Immature natural killer cell (primary cell): ENCODE measurements around the gene RNU5B-1. TPM values are rescaled to one million over a fixed set of nuclear protein-coding genes. Genes with fewer than 3 reads are reported as not detected.

Experiments
- DNase-seq, 3 donors: peaks; one replicate each; pipeline ENCODE4 v3.0.0; 2022; ENCODE audit warnings: mixed read lengths in 1 of 3
- H3K27ac Mint-ChIP-seq, 6 donors: one replicate each; pipeline ENCODE4 v1.8.0; 2020; ENCODE audit warnings: mixed read lengths in 6 of 6, mild to moderate bottlenecking in 5 of 6, inconsistent platforms in 4 of 6, moderate library complexity in 3 of 6
- H3K27me3 Mint-ChIP-seq, 3 donors: one replicate each; pipeline ENCODE4 v1.8.0; 2020 to 2021; ENCODE audit warnings: low read depth in 3 of 3, mild to moderate bottlenecking in 3 of 3, mixed read lengths in 3 of 3, moderate library complexity in 3 of 3, inconsistent platforms in 1 of 3
- H3K36me3 Mint-ChIP-seq, 3 donors: one replicate each; pipeline ENCODE4 v1.8.0; 2020; ENCODE audit warnings: mixed read lengths in 3 of 3, inconsistent platforms in 2 of 3, mild to moderate bottlenecking in 2 of 3
- H3K4me1 Mint-ChIP-seq, 2 donors: one replicate each; pipeline ENCODE4 v1.8.0; 2020; ENCODE audit warnings: inconsistent platforms in 2 of 2, mild to moderate bottlenecking in 2 of 2, mixed read lengths in 2 of 2, moderate library complexity in 1 of 2
- H3K4me3 Mint-ChIP-seq, 5 donors: one replicate each; pipeline ENCODE4 v1.8.0; 2020; ENCODE audit warnings: mild to moderate bottlenecking in 5 of 5, mixed read lengths in 5 of 5, inconsistent platforms in 3 of 5, moderate library complexity in 3 of 5
- H3K9me3 Mint-ChIP-seq, 6 donors: one replicate each; pipeline ENCODE4 v1.8.0; 2020; ENCODE audit warnings: mild to moderate bottlenecking in 6 of 6, mixed read lengths in 6 of 6, inconsistent platforms in 4 of 6, moderate library complexity in 3 of 6
- polyA plus RNA-seq, 3 donors: library from polyadenylated mRNA; unstranded; fragments of 300-500 nt; fragmentation: Illumina TruSeq; gene quantifications; one replicate each; pipeline ENCODE4 v1.2.3, GENCODE V29; 2021

RNU5B-1 gene
- polyA plus RNA-seq, 3 donors from 2014 or later, result not detected

- Mint-ChIP-seq H3K36me3 (no peaks in the 10 kb centered on the region), H3K27me3 (no peaks in the 10 kb centered on the region), H3K9me3 (no peaks in the 10 kb centered on the region), H3K4me1 (no peaks in the 10 kb centered on the region), H3K4me3 (no peak overlapping the region), H3K27ac (no peak overlapping the region)
- DNase-seq, result no peak
Observed at GRCh38 chr15:65326818-65327217, 22.3 kb downstream of the RNU5B-1 start.

- Mint-ChIP-seq H3K27me3 (peaks cover 0 to under 1% (median 0%) of the 10 kb centered on the region in 3 donors), H3K4me3 (no peak overlapping the region), H3K4me1 (no peaks in the 10 kb centered on the region), H3K27ac (no peak overlapping the region), H3K36me3 (no peaks in the 10 kb centered on the region), H3K9me3 (no peaks in the 10 kb centered on the region)
- no peak for DNase-seq
Observed at GRCh38 chr15:65327651-65328393, 23.3 kb downstream of the RNU5B-1 start.

- no peak for DNase-seq
- Mint-ChIP-seq H3K4me3 (no peak overlapping the region), H3K9me3 (no peaks in the 10 kb centered on the region), H3K4me1 (no peaks in the 10 kb centered on the region), H3K27me3 (peaks cover 0 to 2% (median 0%) of the 10 kb centered on the region in 3 donors), H3K36me3 (no peaks in the 10 kb centered on the region), H3K27ac (no peak overlapping the region)
Observed at GRCh38 chr15:65328506-65329287, 24.2 kb downstream of the RNU5B-1 start.

- no peaks in the 10 kb centered on the region for H3K9me3 Mint-ChIP-seq
- peaks cover 0 to 2% (median 0%) of the 10 kb centered on the region in 3 donors for H3K27me3 Mint-ChIP-seq
- DNase-seq, result no peak
- no peak overlapping the region for H3K27ac Mint-ChIP-seq
- no peak overlapping the region for H3K4me3 Mint-ChIP-seq
- no peaks in the 10 kb centered on the region for H3K4me1 Mint-ChIP-seq
- no peaks in the 10 kb centered on the region for H3K36me3 Mint-ChIP-seq
Observed at GRCh38 chr15:65329288-65329983, 25.0 kb downstream of the RNU5B-1 start.

- no peak overlapping the region for H3K4me3 Mint-ChIP-seq
- H3K4me1 Mint-ChIP-seq, result no peaks in the 10 kb centered on the region
- peaks cover 0 to 2% (median 0%) of the 10 kb centered on the region in 3 donors for H3K27me3 Mint-ChIP-seq
- H3K9me3 Mint-ChIP-seq, result no peaks in the 10 kb centered on the region
- no peak overlapping the region for H3K27ac Mint-ChIP-seq
- no peak for DNase-seq
- no peaks in the 10 kb centered on the region for H3K36me3 Mint-ChIP-seq
Observed at GRCh38 chr15:65329984-65330735, 25.7 kb downstream of the RNU5B-1 start.

GRCh38 chr15:65330934-65331645, 26.6 kb downstream of the RNU5B-1 start:
- no peaks in the 10 kb centered on the region for H3K36me3 Mint-ChIP-seq
- no peak for DNase-seq
- H3K9me3 Mint-ChIP-seq, result no peaks in the 10 kb centered on the region
- no peaks in the 10 kb centered on the region for H3K4me1 Mint-ChIP-seq
- H3K27me3 Mint-ChIP-seq, result peaks cover 0 to 2% (median 0%) of the 10 kb centered on the region in 3 donors
- no peak overlapping the region for H3K4me3 Mint-ChIP-seq
- no peak overlapping the region for H3K27ac Mint-ChIP-seq

- Mint-ChIP-seq H3K36me3 (no peaks in the 10 kb centered on the region), H3K27ac (no peak overlapping the region), H3K4me3 (no peak overlapping the region), H3K27me3 (peaks cover 0 to 2% (median 0%) of the 10 kb centered on the region in 3 donors), H3K4me1 (no peaks in the 10 kb centered on the region), H3K9me3 (no peaks in the 10 kb centered on the region)
- no peak for DNase-seq
Observed at GRCh38 chr15:65331811-65332210, 27.3 kb downstream of the RNU5B-1 start.

GRCh38 chr15:65332391-65333147, 28.1 kb downstream of the RNU5B-1 start:
- Mint-ChIP-seq H3K4me1 (no peaks in the 10 kb centered on the region), H3K9me3 (no peaks in the 10 kb centered on the region), H3K36me3 (no peaks in the 10 kb centered on the region), H3K27me3 (peaks cover 0 to 2% (median 0%) of the 10 kb centered on the region in 3 donors), H3K4me3 (no peak overlapping the region), H3K27ac (no peak overlapping the region)
- DNase-seq, result no peak

- Mint-ChIP-seq H3K27me3 (peaks cover 0 to 2% (median 0%) of the 10 kb centered on the region in 3 donors), H3K4me3 (no peak overlapping the region), H3K36me3 (no peaks in the 10 kb centered on the region), H3K27ac (no peak overlapping the region), H3K4me1 (no peaks in the 10 kb centered on the region), H3K9me3 (no peaks in the 10 kb centered on the region)
- no peak for DNase-seq
Observed at GRCh38 chr15:65333148-65333820, 28.8 kb downstream of the RNU5B-1 start.

GRCh38 chr15:65333856-65334255, 29.4 kb downstream of the RNU5B-1 start:
- H3K27me3 Mint-ChIP-seq, result peaks cover 0 to 2% (median 0%) of the 10 kb centered on the region in 3 donors
- H3K27ac Mint-ChIP-seq, result no peak overlapping the region
- H3K4me1 Mint-ChIP-seq, result no peaks in the 10 kb centered on the region
- no peak for DNase-seq
- no peaks in the 10 kb centered on the region for H3K36me3 Mint-ChIP-seq
- no peaks in the 10 kb centered on the region for H3K9me3 Mint-ChIP-seq
- no peak overlapping the region for H3K4me3 Mint-ChIP-seq

- no peaks in the 10 kb centered on the region for H3K36me3 Mint-ChIP-seq
- no peaks in the 10 kb centered on the region for H3K9me3 Mint-ChIP-seq
- no peak overlapping the region for H3K27ac Mint-ChIP-seq
- DNase-seq, result no peak
- no peaks in the 10 kb centered on the region for H3K4me1 Mint-ChIP-seq
- H3K4me3 Mint-ChIP-seq, result no peak overlapping the region
- H3K27me3 Mint-ChIP-seq, result peaks cover 0 to 2% (median 0%) of the 10 kb centered on the region in 3 donors
Observed at GRCh38 chr15:65334586-65335231, 30.2 kb downstream of the RNU5B-1 start.
